HEK293 (cell line): ENCODE results near the gene CPNE9.

Experiments used
- ZEB2 ChIP-seq: fragments of 450-650 bp; formaldehyde crosslinking; IDR thresholded peaks from 2 replicates; pipeline ENCODE4 v1.5.1; 2016; ENCODE audit warnings: missing biosample characterization, missing genetic modification characterization
- ZNF10 ChIP-seq: fragments of 450-650 bp; formaldehyde crosslinking; IDR thresholded peaks from 2 replicates; pipeline ENCODE4 v1.5.1; 2017; ENCODE audit warnings: missing biosample characterization, missing genetic modification characterization
- ZNF138 ChIP-seq: fragments of 450-650 bp; formaldehyde crosslinking; IDR thresholded peaks from 2 replicates; pipeline ENCODE4 v1.5.1; 2016; ENCODE audit warnings: missing biosample characterization, missing genetic modification characterization, borderline replicate concordance
- ZNF146 ChIP-seq: fragments of 450-650 bp; formaldehyde crosslinking; IDR thresholded peaks from 2 replicates; pipeline ENCODE4 v1.5.1; 2016; ENCODE audit warnings: missing biosample characterization, missing genetic modification characterization
- ZNF501 ChIP-seq: fragments of 450-650 bp; formaldehyde crosslinking; IDR thresholded peaks from 2 replicates; pipeline ENCODE4 v1.5.1; 2016; ENCODE audit warnings: missing biosample characterization, missing genetic modification characterization
- TF ChIP-seq, protein P1 (sequence below): fragments of 450-650 bp; formaldehyde crosslinking; IDR thresholded peaks from 2 replicates; pipeline ENCODE4 v1.5.1; 2016; ENCODE audit warnings: missing biosample characterization, missing genetic modification characterization
- TF ChIP-seq, protein P2 (sequence below): fragments of 450-650 bp; formaldehyde crosslinking; conservative IDR thresholded peaks from 2 replicates; pipeline ENCODE4 v1.5.1; 2016; ENCODE audit warnings: low read depth, missing biosample characterization, missing genetic modification characterization
- TF ChIP-seq, protein P3 (sequence below): fragments of 450-650 bp; formaldehyde crosslinking; IDR thresholded peaks from 2 replicates; pipeline ENCODE4 v1.5.1; 2016; ENCODE audit warnings: missing biosample characterization, missing genetic modification characterization
- TF ChIP-seq, protein P4 (sequence below): fragments of 450-650 bp; formaldehyde crosslinking; IDR thresholded peaks from 2 replicates; pipeline ENCODE4 v1.5.1; 2016; ENCODE audit warnings: missing biosample characterization, missing genetic modification characterization

DNA sequence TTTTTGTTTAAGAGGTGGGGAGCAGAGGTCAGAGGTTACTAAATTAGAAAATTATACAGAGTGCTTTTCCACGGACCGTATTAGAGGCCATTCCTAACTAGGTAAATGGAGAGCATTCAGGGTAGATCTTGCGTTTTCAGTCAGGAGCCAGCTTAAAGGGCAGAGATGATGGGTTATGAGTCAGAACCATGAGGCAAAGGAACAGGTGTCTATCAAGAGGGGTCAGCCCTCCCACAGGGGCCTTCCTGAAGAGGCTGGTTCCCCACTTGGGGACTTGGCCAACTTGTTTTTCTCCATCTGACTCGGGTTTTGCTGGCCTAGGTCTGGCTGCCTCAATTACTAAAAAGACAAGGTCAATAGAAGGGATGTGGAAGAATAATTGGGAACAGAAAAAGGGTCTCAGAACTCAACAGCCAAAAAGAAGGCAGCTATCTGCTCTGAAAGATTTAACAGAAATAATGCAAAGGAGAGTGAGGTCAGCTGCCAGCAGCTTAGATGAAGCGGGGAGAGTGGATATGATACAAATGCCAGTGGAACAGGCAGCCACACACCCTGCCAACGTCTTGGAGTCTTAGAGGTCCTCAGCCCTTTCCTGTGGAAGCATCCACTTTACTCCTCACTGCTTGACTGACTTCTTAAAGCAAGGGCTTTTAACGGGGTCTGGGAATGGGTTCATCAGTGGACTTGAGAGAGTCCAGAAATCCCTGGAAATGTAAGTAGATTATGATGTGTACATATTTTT lies 36.8 kb upstream of the CPNE9 start:
- TF ChIP-seq, protein P1, sequence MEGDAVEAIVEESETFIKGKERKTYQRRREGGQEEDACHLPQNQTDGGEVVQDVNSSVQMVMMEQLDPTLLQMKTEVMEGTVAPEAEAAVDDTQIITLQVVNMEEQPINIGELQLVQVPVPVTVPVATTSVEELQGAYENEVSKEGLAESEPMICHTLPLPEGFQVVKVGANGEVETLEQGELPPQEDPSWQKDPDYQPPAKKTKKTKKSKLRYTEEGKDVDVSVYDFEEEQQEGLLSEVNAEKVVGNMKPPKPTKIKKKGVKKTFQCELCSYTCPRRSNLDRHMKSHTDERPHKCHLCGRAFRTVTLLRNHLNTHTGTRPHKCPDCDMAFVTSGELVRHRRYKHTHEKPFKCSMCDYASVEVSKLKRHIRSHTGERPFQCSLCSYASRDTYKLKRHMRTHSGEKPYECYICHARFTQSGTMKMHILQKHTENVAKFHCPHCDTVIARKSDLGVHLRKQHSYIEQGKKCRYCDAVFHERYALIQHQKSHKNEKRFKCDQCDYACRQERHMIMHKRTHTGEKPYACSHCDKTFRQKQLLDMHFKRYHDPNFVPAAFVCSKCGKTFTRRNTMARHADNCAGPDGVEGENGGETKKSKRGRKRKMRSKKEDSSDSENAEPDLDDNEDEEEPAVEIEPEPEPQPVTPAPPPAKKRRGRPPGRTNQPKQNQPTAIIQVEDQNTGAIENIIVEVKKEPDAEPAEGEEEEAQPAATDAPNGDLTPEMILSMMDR (tag by site-specific recombination) = no peak
- TF ChIP-seq, protein P2, sequence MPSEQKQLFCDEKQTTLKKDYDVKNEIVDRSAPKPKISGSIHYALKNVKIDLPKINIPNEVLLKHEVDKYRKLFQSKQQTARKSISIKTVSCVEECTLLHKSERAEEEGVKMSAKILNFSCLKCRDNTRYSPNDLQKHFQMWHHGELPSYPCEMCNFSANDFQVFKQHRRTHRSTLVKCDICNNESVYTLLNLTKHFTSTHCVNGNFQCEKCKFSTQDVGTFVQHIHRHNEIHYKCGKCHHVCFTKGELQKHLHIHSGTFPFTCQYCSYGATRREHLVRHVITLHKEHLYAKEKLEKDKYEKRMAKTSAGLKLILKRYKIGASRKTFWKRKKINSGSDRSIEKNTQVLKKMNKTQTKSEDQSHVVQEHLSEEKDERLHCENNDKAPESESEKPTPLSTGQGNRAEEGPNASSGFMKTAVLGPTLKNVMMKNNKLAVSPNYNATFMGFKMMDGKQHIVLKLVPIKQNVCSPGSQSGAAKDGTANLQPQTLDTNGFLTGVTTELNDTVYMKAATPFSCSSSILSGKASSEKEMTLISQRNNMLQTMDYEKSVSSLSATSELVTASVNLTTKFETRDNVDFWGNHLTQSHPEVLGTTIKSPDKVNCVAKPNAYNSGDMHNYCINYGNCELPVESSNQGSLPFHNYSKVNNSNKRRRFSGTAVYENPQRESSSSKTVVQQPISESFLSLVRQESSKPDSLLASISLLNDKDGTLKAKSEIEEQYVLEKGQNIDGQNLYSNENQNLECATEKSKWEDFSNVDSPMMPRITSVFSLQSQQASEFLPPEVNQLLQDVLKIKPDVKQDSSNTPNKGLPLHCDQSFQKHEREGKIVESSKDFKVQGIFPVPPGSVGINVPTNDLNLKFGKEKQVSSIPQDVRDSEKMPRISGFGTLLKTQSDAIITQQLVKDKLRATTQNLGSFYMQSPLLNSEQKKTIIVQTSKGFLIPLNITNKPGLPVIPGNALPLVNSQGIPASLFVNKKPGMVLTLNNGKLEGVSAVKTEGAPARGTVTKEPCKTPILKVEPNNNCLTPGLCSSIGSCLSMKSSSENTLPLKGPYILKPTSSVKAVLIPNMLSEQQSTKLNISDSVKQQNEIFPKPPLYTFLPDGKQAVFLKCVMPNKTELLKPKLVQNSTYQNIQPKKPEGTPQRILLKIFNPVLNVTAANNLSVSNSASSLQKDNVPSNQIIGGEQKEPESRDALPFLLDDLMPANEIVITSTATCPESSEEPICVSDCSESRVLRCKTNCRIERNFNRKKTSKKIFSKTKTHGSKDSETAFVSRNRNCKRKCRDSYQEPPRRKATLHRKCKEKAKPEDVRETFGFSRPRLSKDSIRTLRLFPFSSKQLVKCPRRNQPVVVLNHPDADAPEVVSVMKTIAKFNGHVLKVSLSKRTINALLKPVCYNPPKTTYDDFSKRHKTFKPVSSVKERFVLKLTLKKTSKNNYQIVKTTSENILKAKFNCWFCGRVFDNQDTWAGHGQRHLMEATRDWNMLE (tag by site-specific recombination) = no peak
- TF ChIP-seq, protein P3, sequence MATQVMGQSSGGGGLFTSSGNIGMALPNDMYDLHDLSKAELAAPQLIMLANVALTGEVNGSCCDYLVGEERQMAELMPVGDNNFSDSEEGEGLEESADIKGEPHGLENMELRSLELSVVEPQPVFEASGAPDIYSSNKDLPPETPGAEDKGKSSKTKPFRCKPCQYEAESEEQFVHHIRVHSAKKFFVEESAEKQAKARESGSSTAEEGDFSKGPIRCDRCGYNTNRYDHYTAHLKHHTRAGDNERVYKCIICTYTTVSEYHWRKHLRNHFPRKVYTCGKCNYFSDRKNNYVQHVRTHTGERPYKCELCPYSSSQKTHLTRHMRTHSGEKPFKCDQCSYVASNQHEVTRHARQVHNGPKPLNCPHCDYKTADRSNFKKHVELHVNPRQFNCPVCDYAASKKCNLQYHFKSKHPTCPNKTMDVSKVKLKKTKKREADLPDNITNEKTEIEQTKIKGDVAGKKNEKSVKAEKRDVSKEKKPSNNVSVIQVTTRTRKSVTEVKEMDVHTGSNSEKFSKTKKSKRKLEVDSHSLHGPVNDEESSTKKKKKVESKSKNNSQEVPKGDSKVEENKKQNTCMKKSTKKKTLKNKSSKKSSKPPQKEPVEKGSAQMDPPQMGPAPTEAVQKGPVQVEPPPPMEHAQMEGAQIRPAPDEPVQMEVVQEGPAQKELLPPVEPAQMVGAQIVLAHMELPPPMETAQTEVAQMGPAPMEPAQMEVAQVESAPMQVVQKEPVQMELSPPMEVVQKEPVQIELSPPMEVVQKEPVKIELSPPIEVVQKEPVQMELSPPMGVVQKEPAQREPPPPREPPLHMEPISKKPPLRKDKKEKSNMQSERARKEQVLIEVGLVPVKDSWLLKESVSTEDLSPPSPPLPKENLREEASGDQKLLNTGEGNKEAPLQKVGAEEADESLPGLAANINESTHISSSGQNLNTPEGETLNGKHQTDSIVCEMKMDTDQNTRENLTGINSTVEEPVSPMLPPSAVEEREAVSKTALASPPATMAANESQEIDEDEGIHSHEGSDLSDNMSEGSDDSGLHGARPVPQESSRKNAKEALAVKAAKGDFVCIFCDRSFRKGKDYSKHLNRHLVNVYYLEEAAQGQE (tag by site-specific recombination) = no peak
- no peak for TF ChIP-seq ZNF146 (tag by site-specific recombination)
- no peak for TF ChIP-seq ZNF501
- TF ChIP-seq ZEB2 (tag by site-specific recombination) = no peak
- no peak for TF ChIP-seq ZNF10 (tag by site-specific recombination)
- TF ChIP-seq ZNF138 = no peak
- TF ChIP-seq, protein P4, sequence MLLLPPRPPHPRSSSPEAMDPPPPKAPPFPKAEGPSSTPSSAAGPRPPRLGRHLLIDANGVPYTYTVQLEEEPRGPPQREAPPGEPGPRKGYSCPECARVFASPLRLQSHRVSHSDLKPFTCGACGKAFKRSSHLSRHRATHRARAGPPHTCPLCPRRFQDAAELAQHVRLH (tag by site-specific recombination) = no peak
